Panc1 (cell line): ENCODE data around the gene HSP90AB1. TPM values are rescaled to one million over a fixed set of nuclear protein-coding genes. Genes with fewer than 3 reads are reported as not detected.

Experiments used
- ATAC-seq: fragments of 200-7000 bp; cut with Tn5 transposase; 2 replicates; pipeline ENCODE4 v1.9.1; 2020; ENCODE audit warnings: mild to moderate bottlenecking, moderate library complexity
- BruUV-seq: library from RNA; stranded (reverse); fragments of 400-500 nt; replicated peaks from 2 replicates; lab custom pipeline; 2021; lab: Mats Ljungman, UMichigan
- CTCF ChIA-PET: fragments of 300-600 bp; sonication (Branson Sonifier 250); formaldehyde crosslinking; loops from one replicate; lab custom pipeline; 2022; ENCODE audit warnings: antibody characterized with exemption; lab: Charles Lee
- POLR2A ChIA-PET: fragments of 300-600 bp; sonication (Branson Sonifier 250); formaldehyde crosslinking; loops from one replicate; lab custom pipeline; 2022; ENCODE audit warnings: antibody characterized with exemption; lab: Charles Lee
- DNase-seq: peaks from one replicate; pipeline ENCODE4 v3.0.0-alpha.2; 2010; ENCODE audit warnings: low read depth, low spot score
- H3K27ac ChIP-seq: 2 replicates; pipeline ENCODE4 v1.5.1; 2011; ENCODE audit warnings: mild to moderate bottlenecking, low read length, inconsistent platforms
- H3K27me3 ChIP-seq: fragments of 200-500 bp; sonication (Bioruptor generic); 2 replicates; pipeline ENCODE4 v1.6.0; 2014; ENCODE audit warnings: low read length, inconsistent platforms; ENCODE audit not compliant: control insufficient read depth, insufficient read depth
- H3K36me3 ChIP-seq: fragments of 200-500 bp; sonication (Bioruptor generic); 2 replicates; pipeline ENCODE4 v1.5.1; 2014; ENCODE audit warnings: inconsistent platforms, mild to moderate bottlenecking, low read length, moderate library complexity; ENCODE audit not compliant: control insufficient read depth, insufficient read depth
- H3K4me1 ChIP-seq: 2 replicates; pipeline ENCODE4 v1.5.1; 2011; ENCODE audit warnings: inconsistent platforms, mild to moderate bottlenecking, low read length, moderate library complexity; ENCODE audit not compliant: control insufficient read depth, insufficient read depth
- H3K4me3 ChIP-seq, 2 experiments: 2 replicates each; pipeline ENCODE4 v1.5.1; 2011 to 2012; ENCODE audit warnings: low read depth in 2 of 2, low read length in 2 of 2, mild to moderate bottlenecking in 2 of 2, inconsistent platforms in 1 of 2, moderate library complexity in 1 of 2
- H3K9me3 ChIP-seq: fragments of 200-500 bp; sonication (Bioruptor generic); 2 replicates; pipeline ENCODE4 v1.5.1; 2014; ENCODE audit warnings: low read depth, mild to moderate bottlenecking, inconsistent platforms, low read length, moderate library complexity; ENCODE audit not compliant: control insufficient read depth, insufficient read depth
- POLR2AphosphoS5 ChIP-seq: IDR thresholded peaks from 2 replicates; pipeline ENCODE4 v1.6.1; 2012; ENCODE audit warnings: mild to moderate bottlenecking, low read depth, low read length, moderate library complexity
- SIN3A ChIP-seq: IDR thresholded peaks from 2 replicates; pipeline ENCODE4 v1.6.1; 2012; ENCODE audit warnings: low read depth, mild to moderate bottlenecking, low read length, moderate library complexity, borderline replicate concordance; ENCODE audit not compliant: insufficient read depth
- TCF7L2 ChIP-seq: IDR thresholded peaks from 2 replicates; pipeline ENCODE4 v1.6.1; 2011; ENCODE audit warnings: mild to moderate bottlenecking, low read depth, low read length, inconsistent platforms
- in situ Hi-C: cut with HindIII; loops from 2 replicates; pipeline ENCODE4 v1.10.0; 2016; ENCODE audit warnings: low sequenced_read_pairs, low pct_unique_long_range_greater_than_20kb
- intact Hi-C: fragments of 100-400 bp; cut with micrococcal nuclease; formaldehyde crosslinking; loops from one replicate; pipeline ENCODE4 v1.10.0; 2022; ENCODE audit not compliant: unreplicated experiment
- total RNA-seq: library from RNA; stranded (reverse); gene quantifications from one replicate; pipeline ENCODE4 v1.2.1, GENCODE V29; 2021; ENCODE audit not compliant: unreplicated experiment
- TF ChIP-seq, protein P1 (sequence below), 2 experiments: IDR thresholded peaks; 2 replicates each; pipeline ENCODE4 v1.6.1; 2011 to 2012; ENCODE audit warnings: low read depth in 2 of 2, control low read depth in 1 of 2, low read length in 1 of 2, mild to moderate bottlenecking in 1 of 2, moderate library complexity in 1 of 2; ENCODE audit not compliant: insufficient read depth in 1 of 2
- TF ChIP-seq, protein P2 (sequence below): fragments of 450-650 bp; IDR thresholded peaks from 2 replicates; pipeline ENCODE4 v1.5.1; 2017; ENCODE audit warnings: mild to moderate bottlenecking

Gene HSP90AB1
- total RNA-seq, 1 experiment from 2014 or later: 1,253 TPM

DNA sequence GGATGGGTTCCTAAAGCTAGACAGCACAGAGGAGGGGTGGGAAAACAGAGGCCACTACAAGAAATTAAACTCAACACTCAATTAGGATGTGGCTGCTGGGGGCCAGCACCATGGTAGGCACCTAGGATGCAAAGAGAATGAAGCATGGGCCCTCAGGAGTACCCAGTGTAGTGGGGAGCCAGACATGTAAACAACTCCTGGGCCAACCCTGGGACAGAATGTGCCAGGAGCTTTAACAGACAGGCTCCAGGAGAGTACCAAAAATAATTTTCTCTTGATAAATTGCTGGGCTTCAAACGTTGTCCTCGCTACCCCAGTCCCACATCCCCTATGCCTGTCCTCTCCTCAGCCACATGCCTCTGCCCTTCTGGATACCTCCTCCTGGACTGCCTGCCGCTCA is 25.0 kb downstream of the HSP90AB1 start:
- in situ Hi-C loops (no loop called here), intact Hi-C loops (no loop called here)
- Histone ChIP-seq H3K27me3 (peaks cover 16% of the 10 kb centered on the region), H3K9me3 (no peaks in the 10 kb centered on the region), H3K4me3 (no peak overlapping the region), H3K27ac (no peak overlapping the region), H3K36me3 (no peaks in the 10 kb centered on the region), H3K4me1 (no peaks in the 10 kb centered on the region)
- CTCF ChIA-PET: interaction anchor here (0.5 to 1.0 kb wide), 2 partner anchors 67 to 126 kb away, joined by 3 to 5 read pairs; no protein-coding TSS in a partner anchor
- ATAC-seq: no peak
- BruUV-seq: no TSS peak
- DNase-seq: no peak
- POLR2A ChIA-PET: no interaction called here
- no peak for TF ChIP-seq SIN3A
- no peak for TF ChIP-seq POLR2AphosphoS5
- TF ChIP-seq TCF7L2: no peak
- TF ChIP-seq, protein P1, sequence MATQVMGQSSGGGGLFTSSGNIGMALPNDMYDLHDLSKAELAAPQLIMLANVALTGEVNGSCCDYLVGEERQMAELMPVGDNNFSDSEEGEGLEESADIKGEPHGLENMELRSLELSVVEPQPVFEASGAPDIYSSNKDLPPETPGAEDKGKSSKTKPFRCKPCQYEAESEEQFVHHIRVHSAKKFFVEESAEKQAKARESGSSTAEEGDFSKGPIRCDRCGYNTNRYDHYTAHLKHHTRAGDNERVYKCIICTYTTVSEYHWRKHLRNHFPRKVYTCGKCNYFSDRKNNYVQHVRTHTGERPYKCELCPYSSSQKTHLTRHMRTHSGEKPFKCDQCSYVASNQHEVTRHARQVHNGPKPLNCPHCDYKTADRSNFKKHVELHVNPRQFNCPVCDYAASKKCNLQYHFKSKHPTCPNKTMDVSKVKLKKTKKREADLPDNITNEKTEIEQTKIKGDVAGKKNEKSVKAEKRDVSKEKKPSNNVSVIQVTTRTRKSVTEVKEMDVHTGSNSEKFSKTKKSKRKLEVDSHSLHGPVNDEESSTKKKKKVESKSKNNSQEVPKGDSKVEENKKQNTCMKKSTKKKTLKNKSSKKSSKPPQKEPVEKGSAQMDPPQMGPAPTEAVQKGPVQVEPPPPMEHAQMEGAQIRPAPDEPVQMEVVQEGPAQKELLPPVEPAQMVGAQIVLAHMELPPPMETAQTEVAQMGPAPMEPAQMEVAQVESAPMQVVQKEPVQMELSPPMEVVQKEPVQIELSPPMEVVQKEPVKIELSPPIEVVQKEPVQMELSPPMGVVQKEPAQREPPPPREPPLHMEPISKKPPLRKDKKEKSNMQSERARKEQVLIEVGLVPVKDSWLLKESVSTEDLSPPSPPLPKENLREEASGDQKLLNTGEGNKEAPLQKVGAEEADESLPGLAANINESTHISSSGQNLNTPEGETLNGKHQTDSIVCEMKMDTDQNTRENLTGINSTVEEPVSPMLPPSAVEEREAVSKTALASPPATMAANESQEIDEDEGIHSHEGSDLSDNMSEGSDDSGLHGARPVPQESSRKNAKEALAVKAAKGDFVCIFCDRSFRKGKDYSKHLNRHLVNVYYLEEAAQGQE (IDR thresholded peaks at IDR 0.05; ENCODE audit: insufficient read depth in 1 of 2, low read depth in 2 of 2, low read length in 1 of 2): no peak
- TF ChIP-seq, protein P2, sequence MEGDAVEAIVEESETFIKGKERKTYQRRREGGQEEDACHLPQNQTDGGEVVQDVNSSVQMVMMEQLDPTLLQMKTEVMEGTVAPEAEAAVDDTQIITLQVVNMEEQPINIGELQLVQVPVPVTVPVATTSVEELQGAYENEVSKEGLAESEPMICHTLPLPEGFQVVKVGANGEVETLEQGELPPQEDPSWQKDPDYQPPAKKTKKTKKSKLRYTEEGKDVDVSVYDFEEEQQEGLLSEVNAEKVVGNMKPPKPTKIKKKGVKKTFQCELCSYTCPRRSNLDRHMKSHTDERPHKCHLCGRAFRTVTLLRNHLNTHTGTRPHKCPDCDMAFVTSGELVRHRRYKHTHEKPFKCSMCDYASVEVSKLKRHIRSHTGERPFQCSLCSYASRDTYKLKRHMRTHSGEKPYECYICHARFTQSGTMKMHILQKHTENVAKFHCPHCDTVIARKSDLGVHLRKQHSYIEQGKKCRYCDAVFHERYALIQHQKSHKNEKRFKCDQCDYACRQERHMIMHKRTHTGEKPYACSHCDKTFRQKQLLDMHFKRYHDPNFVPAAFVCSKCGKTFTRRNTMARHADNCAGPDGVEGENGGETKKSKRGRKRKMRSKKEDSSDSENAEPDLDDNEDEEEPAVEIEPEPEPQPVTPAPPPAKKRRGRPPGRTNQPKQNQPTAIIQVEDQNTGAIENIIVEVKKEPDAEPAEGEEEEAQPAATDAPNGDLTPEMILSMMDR: no peak

DNA sequence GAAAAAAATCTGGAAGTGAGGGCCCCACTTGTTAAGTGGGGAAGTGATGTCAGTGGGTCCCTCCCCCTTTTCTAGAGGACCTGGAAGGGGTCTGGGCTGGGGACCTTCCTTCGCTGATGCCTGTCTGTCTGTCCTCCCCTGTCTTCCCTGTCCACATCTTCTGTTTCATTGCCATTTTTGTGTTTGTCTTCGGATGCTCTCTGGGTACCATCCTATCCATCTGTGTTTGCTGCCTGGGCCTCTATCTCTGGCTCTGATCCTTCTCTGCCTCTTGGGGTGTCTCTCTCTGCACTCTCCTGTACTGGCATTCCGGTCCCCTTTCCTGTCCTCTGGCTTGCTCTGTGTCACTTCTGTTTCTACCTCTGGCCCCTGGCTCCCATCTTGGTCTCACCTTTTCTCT is 25.6 kb downstream of the HSP90AB1 start:
- BruUV-seq: no TSS peak
- POLR2A ChIA-PET: no interaction called here

More for the DNA sequence above, 25.6 kb downstream of the HSP90AB1 start:
- no peak for DNase-seq
- no peaks in the 10 kb centered on the region for H3K36me3 ChIP-seq
- ATAC-seq: no peak
- CTCF ChIA-PET: no interaction called here
- H3K4me1 ChIP-seq: no peaks in the 10 kb centered on the region
- H3K4me3 ChIP-seq: no peak overlapping the region
- no peak overlapping the region for H3K27ac ChIP-seq
- no peaks in the 10 kb centered on the region for H3K9me3 ChIP-seq
- intact Hi-C loops (no loop called here), in situ Hi-C loops (no loop called here)
- H3K27me3 ChIP-seq: peaks cover 16% of the 10 kb centered on the region
- TF ChIP-seq, protein P2: no peak
- no peak for TF ChIP-seq TCF7L2
- TF ChIP-seq, protein P1 (IDR thresholded peaks at IDR 0.05; ENCODE audit: insufficient read depth in 1 of 2, low read depth in 2 of 2, low read length in 1 of 2): no peak
- no peak for TF ChIP-seq SIN3A
- TF ChIP-seq POLR2AphosphoS5: no peak
